PFSK-1 (cell line): Measurements from ENCODE around the gene ARID3A.

Source experiments
- POLR2AphosphoS5 ChIP-seq: IDR thresholded peaks from 2 replicates; pipeline ENCODE4 v1.6.1; 2012; ENCODE audit warnings: low read depth, mild to moderate bottlenecking, control low read depth, low read length, moderate library complexity
- TAF1 ChIP-seq: IDR thresholded peaks from 2 replicates; pipeline ENCODE4 v1.6.1; 2012; ENCODE audit warnings: low read length, control low read depth, borderline replicate concordance; ENCODE audit not compliant: insufficient read depth
- TF ChIP-seq, protein P1 (sequence below), 2 experiments: IDR thresholded peaks; 2 replicates each; pipeline versions ENCODE4 v1.6.1 to v1.8.0; 2011 to 2012; ENCODE audit warnings: low read depth in 2 of 2, low read length in 2 of 2, control low read depth in 1 of 2, inconsistent platforms in 1 of 2, mild to moderate bottlenecking in 1 of 2, moderate library complexity in 1 of 2; ENCODE audit not compliant: insufficient read depth in 1 of 2

DNA sequence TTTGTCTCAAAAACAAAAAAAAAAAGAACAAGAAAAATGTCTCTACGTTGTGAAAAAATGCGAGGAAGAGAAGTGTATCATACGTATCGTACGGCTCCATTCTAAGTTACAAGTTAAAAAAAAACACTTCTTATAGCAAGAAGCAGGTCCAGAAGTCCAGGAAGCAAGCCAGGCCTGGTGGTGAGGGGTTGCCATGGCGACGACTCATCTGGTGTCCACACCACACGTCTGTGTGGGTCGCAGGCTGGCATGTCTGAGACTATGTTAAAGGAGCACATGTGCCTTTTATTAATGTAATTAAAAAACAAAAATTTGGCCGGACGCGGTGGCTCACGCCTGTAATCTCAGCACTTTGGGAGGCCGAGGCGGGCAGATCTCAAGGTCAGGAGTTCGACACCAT lies 38.8 kb upstream of the ARID3A start:
- TF ChIP-seq, protein P1, sequence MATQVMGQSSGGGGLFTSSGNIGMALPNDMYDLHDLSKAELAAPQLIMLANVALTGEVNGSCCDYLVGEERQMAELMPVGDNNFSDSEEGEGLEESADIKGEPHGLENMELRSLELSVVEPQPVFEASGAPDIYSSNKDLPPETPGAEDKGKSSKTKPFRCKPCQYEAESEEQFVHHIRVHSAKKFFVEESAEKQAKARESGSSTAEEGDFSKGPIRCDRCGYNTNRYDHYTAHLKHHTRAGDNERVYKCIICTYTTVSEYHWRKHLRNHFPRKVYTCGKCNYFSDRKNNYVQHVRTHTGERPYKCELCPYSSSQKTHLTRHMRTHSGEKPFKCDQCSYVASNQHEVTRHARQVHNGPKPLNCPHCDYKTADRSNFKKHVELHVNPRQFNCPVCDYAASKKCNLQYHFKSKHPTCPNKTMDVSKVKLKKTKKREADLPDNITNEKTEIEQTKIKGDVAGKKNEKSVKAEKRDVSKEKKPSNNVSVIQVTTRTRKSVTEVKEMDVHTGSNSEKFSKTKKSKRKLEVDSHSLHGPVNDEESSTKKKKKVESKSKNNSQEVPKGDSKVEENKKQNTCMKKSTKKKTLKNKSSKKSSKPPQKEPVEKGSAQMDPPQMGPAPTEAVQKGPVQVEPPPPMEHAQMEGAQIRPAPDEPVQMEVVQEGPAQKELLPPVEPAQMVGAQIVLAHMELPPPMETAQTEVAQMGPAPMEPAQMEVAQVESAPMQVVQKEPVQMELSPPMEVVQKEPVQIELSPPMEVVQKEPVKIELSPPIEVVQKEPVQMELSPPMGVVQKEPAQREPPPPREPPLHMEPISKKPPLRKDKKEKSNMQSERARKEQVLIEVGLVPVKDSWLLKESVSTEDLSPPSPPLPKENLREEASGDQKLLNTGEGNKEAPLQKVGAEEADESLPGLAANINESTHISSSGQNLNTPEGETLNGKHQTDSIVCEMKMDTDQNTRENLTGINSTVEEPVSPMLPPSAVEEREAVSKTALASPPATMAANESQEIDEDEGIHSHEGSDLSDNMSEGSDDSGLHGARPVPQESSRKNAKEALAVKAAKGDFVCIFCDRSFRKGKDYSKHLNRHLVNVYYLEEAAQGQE (IDR thresholded peaks at IDR 0.05; ENCODE audit: insufficient read depth in 1 of 2, low read depth in 2 of 2, low read length in 2 of 2), result no peak
- TF ChIP-seq POLR2AphosphoS5 (no peak), TAF1 (no peak)
